GM21526 (cell line): Measurements from ENCODE around the gene CAPN12.

Experiments used
- ATAC-seq: cut with Tn5 transposase; IDR thresholded peaks from one replicate; pipeline ENCODE4 v1.9.1; 2021; ENCODE audit warnings: moderate library complexity; ENCODE audit not compliant: unreplicated experiment, low FRiP score

Gene CAPN12

GRCh38 chr19:38739440-38740256 lies 4.6 kb downstream of the CAPN12 start:
- no peak for ATAC-seq

GRCh38 chr19:38737921-38738737 lies 6.1 kb downstream of the CAPN12 start:
- ATAC-seq: no peak

GRCh38 chr19:38737281-38737865 lies 6.9 kb downstream of the CAPN12 start:
- ATAC-seq: no peak

- no peak for ATAC-seq
These were observed 7.6 kb downstream of the CAPN12 start for GRCh38 chr19:38736413-38737280.

- no peak for ATAC-seq
These were observed 8.2 kb downstream of the CAPN12 start for GRCh38 chr19:38736036-38736412.

GRCh38 chr19:38735257-38735686 lies 9.0 kb downstream of the CAPN12 start:
- ATAC-seq: no peak

GRCh38 chr19:38734426-38735256 lies 9.6 kb downstream of the CAPN12 start:
- ATAC-seq: no peak

GRCh38 chr19:38734176-38734425 lies 10.2 kb downstream of the CAPN12 start:
- ATAC-seq: no peak

- ATAC-seq: no peak
These were observed 10.6 kb downstream of the CAPN12 start for GRCh38 chr19:38733493-38734175.

- ATAC-seq: no peak
These were observed 11.1 kb downstream of the CAPN12 start for GRCh38 chr19:38733241-38733492.

GRCh38 chr19:38731654-38732301 lies 12.5 kb downstream of the CAPN12 start:
- ATAC-seq: no peak

GRCh38 chr19:38730731-38731589 lies 13.3 kb downstream of the CAPN12 start:
- no peak for ATAC-seq

GRCh38 chr19:38730470-38730730 lies 13.9 kb downstream of the CAPN12 start:
- no peak for ATAC-seq

GRCh38 chr19:38729653-38730469 lies 14.4 kb downstream of the CAPN12 start:
- no peak for ATAC-seq

- ATAC-seq: no peak
These were observed 15.3 kb downstream of the CAPN12 start for GRCh38 chr19:38728752-38729541.

GRCh38 chr19:38727868-38728660 lies 16.2 kb downstream of the CAPN12 start:
- no peak for ATAC-seq
